Type B pancreatic cell (in vitro differentiated cells): Measurements from ENCODE around the gene MVB12B. TPM values are rescaled to one million over a fixed set of nuclear protein-coding genes. Genes with fewer than 3 reads are reported as not detected.

Source experiments
- DNase-seq: peaks from one replicate; pipeline ENCODE4 v3.0.0; 2021; ENCODE audit warnings: mixed read lengths; ENCODE audit not compliant: unreplicated experiment; ENCODE audit errors: extremely low spot score
- H3K27ac Mint-ChIP-seq: 2 replicates; pipeline ENCODE4 v1.8.0; 2021; ENCODE audit warnings: mild to moderate bottlenecking, mixed read lengths
- H3K27me3 Mint-ChIP-seq: 2 replicates; pipeline ENCODE4 v1.8.0; 2021; ENCODE audit warnings: mixed read lengths
- H3K36me3 Mint-ChIP-seq: 2 replicates; pipeline ENCODE4 v1.8.0; 2021; ENCODE audit warnings: mixed read lengths
- H3K4me1 Mint-ChIP-seq: one replicate; pipeline ENCODE4 v1.8.0; 2021; ENCODE audit warnings: mixed read lengths; ENCODE audit not compliant: unreplicated experiment
- H3K4me3 Mint-ChIP-seq: 2 replicates; pipeline ENCODE4 v1.8.0; 2021; ENCODE audit warnings: mild to moderate bottlenecking, mixed read lengths
- H3K9me3 Mint-ChIP-seq: 2 replicates; pipeline ENCODE4 v1.8.0; 2021; ENCODE audit warnings: mixed read lengths
- total RNA-seq: library from RNA; stranded (reverse); gene quantifications from 2 replicates; pipeline ENCODE4 v1.2.1, GENCODE V29; 2021; ENCODE audit warnings: low replicate concordance
- TF ChIP-seq, protein P1 (sequence below): fragments of 200-600 bp; sonication (generic); conservative IDR thresholded peaks from 2 replicates; pipeline ENCODE4 v1.5.0; 2021; ENCODE audit warnings: antibody characterized with exemption, mild to moderate bottlenecking

MVB12B gene
- total RNA-seq, 1 donor from 2014 or later: 26.1 TPM

DNA sequence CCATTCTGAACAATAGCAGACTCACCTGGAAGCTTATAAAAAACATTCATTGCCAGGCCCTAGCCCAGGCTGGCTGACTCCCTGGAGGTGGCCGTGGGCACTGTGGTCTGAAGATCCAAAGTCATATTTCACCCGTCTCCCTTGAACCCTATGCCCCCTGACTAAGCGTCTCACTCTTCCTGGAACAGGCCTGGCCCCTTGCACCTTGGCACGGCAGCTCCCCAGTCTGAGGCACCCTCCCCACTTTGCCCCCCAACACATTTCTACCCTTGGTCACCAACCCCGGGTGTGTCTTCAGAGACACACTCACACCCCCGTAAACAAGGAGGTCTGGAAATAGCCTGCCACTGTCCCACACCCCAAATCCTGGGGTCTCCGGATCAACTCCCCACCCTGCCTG is 218.5 kb downstream of the MVB12B start:
- peaks cover 4% of the 10 kb centered on the region for H3K27me3 Mint-ChIP-seq

DNA sequence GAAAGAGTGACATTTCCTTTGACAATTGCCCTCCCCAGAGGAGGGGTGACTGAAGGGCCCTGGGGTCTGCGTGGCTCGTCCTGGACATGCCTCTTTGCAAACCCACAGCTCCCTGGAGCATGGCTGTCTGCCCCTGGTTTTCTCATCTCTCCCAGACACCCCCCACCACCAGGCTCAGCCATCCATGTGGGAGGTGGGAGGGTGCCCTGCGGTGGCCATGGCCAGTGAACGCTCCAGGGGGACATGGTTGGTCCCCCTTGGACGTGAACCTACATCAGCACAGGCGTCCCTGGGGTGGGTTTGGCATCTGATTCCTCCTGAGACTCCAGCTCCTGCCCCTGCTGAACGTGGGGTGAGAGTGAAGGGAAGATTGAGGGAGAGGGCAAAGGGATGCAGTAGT is 219.4 kb downstream of the MVB12B start:
- Mint-ChIP-seq H3K4me3 (no peak overlapping the region), H3K36me3 (no peaks in the 10 kb centered on the region), H3K4me1 (no peaks in the 10 kb centered on the region), H3K9me3 (no peaks in the 10 kb centered on the region), H3K27ac (no peak overlapping the region), H3K27me3 (no peaks in the 10 kb centered on the region)
- DNase-seq: no peak
- TF ChIP-seq, protein P1, sequence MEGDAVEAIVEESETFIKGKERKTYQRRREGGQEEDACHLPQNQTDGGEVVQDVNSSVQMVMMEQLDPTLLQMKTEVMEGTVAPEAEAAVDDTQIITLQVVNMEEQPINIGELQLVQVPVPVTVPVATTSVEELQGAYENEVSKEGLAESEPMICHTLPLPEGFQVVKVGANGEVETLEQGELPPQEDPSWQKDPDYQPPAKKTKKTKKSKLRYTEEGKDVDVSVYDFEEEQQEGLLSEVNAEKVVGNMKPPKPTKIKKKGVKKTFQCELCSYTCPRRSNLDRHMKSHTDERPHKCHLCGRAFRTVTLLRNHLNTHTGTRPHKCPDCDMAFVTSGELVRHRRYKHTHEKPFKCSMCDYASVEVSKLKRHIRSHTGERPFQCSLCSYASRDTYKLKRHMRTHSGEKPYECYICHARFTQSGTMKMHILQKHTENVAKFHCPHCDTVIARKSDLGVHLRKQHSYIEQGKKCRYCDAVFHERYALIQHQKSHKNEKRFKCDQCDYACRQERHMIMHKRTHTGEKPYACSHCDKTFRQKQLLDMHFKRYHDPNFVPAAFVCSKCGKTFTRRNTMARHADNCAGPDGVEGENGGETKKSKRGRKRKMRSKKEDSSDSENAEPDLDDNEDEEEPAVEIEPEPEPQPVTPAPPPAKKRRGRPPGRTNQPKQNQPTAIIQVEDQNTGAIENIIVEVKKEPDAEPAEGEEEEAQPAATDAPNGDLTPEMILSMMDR: no peak

More for the DNA sequence above, 218.5 kb downstream of the MVB12B start:
- H3K9me3 Mint-ChIP-seq: no peaks in the 10 kb centered on the region
- no peak for DNase-seq
- no peak overlapping the region for H3K27ac Mint-ChIP-seq
- no peak overlapping the region for H3K4me3 Mint-ChIP-seq
- TF ChIP-seq, protein P1: no peak
- no peaks in the 10 kb centered on the region for H3K36me3 Mint-ChIP-seq
- H3K4me1 Mint-ChIP-seq: no peaks in the 10 kb centered on the region

GRCh38 chr9:126548312-126548711 is 221.7 kb downstream of the MVB12B start:
- Mint-ChIP-seq H3K4me1 (no peaks in the 10 kb centered on the region), H3K27me3 (no peaks in the 10 kb centered on the region), H3K36me3 (no peaks in the 10 kb centered on the region)

GRCh38 chr9:126549246-126550006 is 222.8 kb downstream of the MVB12B start:
- TF ChIP-seq, protein P1: no peak
- H3K27ac Mint-ChIP-seq: no peak overlapping the region

More at GRCh38 chr9:126548312-126548711, 221.7 kb downstream of the MVB12B start:
- H3K9me3 Mint-ChIP-seq: no peaks in the 10 kb centered on the region
- H3K4me3 Mint-ChIP-seq: no peak overlapping the region
- H3K27ac Mint-ChIP-seq: no peak overlapping the region
- TF ChIP-seq, protein P1: no peak
- DNase-seq: no peak

GRCh38 chr9:126550891-126551351 is 224.3 kb downstream of the MVB12B start:
- Mint-ChIP-seq H3K4me3 (no peak overlapping the region), H3K36me3 (no peaks in the 10 kb centered on the region), H3K4me1 (no peaks in the 10 kb centered on the region), H3K9me3 (no peaks in the 10 kb centered on the region), H3K27ac (no peak overlapping the region), H3K27me3 (no peaks in the 10 kb centered on the region)
- no peak for DNase-seq
- TF ChIP-seq, protein P1: no peak

More at GRCh38 chr9:126549246-126550006, 222.8 kb downstream of the MVB12B start:
- H3K36me3 Mint-ChIP-seq: no peaks in the 10 kb centered on the region
- H3K4me1 Mint-ChIP-seq: no peaks in the 10 kb centered on the region
- H3K9me3 Mint-ChIP-seq: no peaks in the 10 kb centered on the region
- no peaks in the 10 kb centered on the region for H3K27me3 Mint-ChIP-seq
- DNase-seq: no peak
- no peak overlapping the region for H3K4me3 Mint-ChIP-seq
